Heart left ventricle (tissue), 16 donors: ENCODE results near the gene B4GALNT4. TPM values are rescaled to one million over a fixed set of nuclear protein-coding genes. Genes with fewer than 3 reads are reported as not detected.
A peak's percentile ranks its signal among the peaks of the same experiment; 100 is the strongest.

Source experiments
- ATAC-seq, 4 donors: fragments of 200-7000 bp; cut with Tn5 transposase; one replicate each; pipeline ENCODE4 v1.9.1; 2020 to 2022; ENCODE audit warnings: moderate library complexity in 4 of 4, mild to moderate bottlenecking in 3 of 4, moderate number of reproducible peaks in 1 of 4
- DNase-seq, 5 donors: peaks; one replicate each; pipeline ENCODE4 v3.0.0-alpha.2; 2020
- H3K27ac ChIP-seq, 12 donors: fragments of 200-600 bp; sonication (generic) in 4 of 12; one replicate each; pipeline versions ENCODE4 v1.5.0 to v1.8.0; 2016 to 2022; ENCODE audit warnings: mild to moderate bottlenecking in 2 of 12
- H3K27me3 ChIP-seq, 9 donors: fragments of 200-600 bp; sonication (generic) in 2 of 9; one replicate each; pipeline versions ENCODE4 v1.5.1 to v1.8.0; 2016 to 2022; ENCODE audit warnings: mild to moderate bottlenecking in 3 of 9
- H3K36me3 ChIP-seq, 9 donors: fragments of 200-600 bp; sonication (generic) in 2 of 9; one replicate each; pipeline versions ENCODE4 v1.5.0 to v1.8.0; 2018 to 2022; ENCODE audit warnings: mild to moderate bottlenecking in 2 of 9
- H3K4me1 ChIP-seq, 12 donors: fragments of 200-600 bp; sonication (generic) in 4 of 12; one replicate each; pipeline versions ENCODE4 v1.5.0 to v1.8.0; 2016 to 2022; ENCODE audit warnings: mild to moderate bottlenecking in 3 of 12
- H3K4me3 ChIP-seq, 12 donors: fragments of 200-600 bp; sonication (generic) in 4 of 12; one replicate each; pipeline versions ENCODE4 v1.5.0 to v1.8.0; 2017 to 2022; ENCODE audit warnings: mild to moderate bottlenecking in 9 of 12, moderate library complexity in 4 of 12
- H3K9me3 ChIP-seq, 12 donors: fragments of 200-600 bp; sonication (generic) in 4 of 12; one replicate each; pipeline versions ENCODE4 v1.5.0 to v1.8.0; 2016 to 2022; ENCODE audit warnings: mild to moderate bottlenecking in 1 of 12
- CTCF ChIP-seq, 12 donors: fragments of 200-600 bp; sonication (generic) in 4 of 12; IDR thresholded peaks; one replicate each; pipeline versions ENCODE4 v1.5.0 to v1.8.0; 2018 to 2022; ENCODE audit warnings: antibody characterized with exemption in 12 of 12, mild to moderate bottlenecking in 5 of 12
- POLR2A ChIP-seq, 2 donors: fragments of 450-650 bp; IDR thresholded peaks; one replicate each; pipeline ENCODE4 v1.6.1; 2017; ENCODE audit warnings: antibody characterized with exemption in 2 of 2, mild to moderate bottlenecking in 2 of 2, moderate library complexity in 2 of 2
- WGBS, 4 donors: extraction: QIAGEN DNeasy Blood & Tissue Kit in 2 of 4; methylation state at CpG; one replicate each; pipeline versions ENCODE4 v1.1.5 to v1.1.7; 2013 to 2018; 5-methylcytosine and 5-hydroxymethylcytosine counted together
- intact Hi-C, 10 donors: fragments of 100-400 bp; cut with DNase I; formaldehyde crosslinking; loops; one replicate each; pipeline versions ENCODE4 v1.11.1 to v1.14.2; 2022
- polyA plus RNA-seq, 2 donors: library from polyadenylated mRNA; stranded (reverse); fragments of 200-250 nt; gene quantifications; one replicate each; pipeline ENCODE4 v1.2.3, GENCODE V29; 2013
- total RNA-seq, 9 donors: library from RNA; depleted of rRNA in 2 of 9; stranded (reverse); fragments of >200 nt in 2 of 9; fragmentation: NEBNext Ultra II Directional in 3 of 9; extraction: Animal tissue kit (Norgen Biotek cat#: 25700) in 3 of 9; gene quantifications; one replicate each; pipeline versions ENCODE4 v1.1.0 to v1.2.4, GENCODE V29; 2016 to 2023
- donor health status: ischemic (EF 13 %, LVEDD 7.1; RV severe dilation, severe dysfunction).
- donor health status: healthy with polysubstance abuse.
- donor health status: DM: no; HTN: yes; CAD: no.
- donor health status: DM: no; HTN: no; CAD: no.
- donor health status: ischemic (EF 25% LVEDD 6.9; RV normal size, moderate dysfunction).
- donor health status: ischemic (EF 25% LVEDD 5.7; RV mildly dilated, moderate dysfunction).
- donor health status: healthy.
- donor health status: DM: yes; HTN: yes; CAD: no.
- donor health status: ischemic (EF 35%, LVEDD 5.7; RV mildly dilated, moderate dysfunction).
- donor health status: nonischemic (EF 11% LVEDD 7.7; RV severe dilation, severe dysfunction).
- donor health status: DM: yes; HTN: yes; CAD: no.
- donor health status: PGD.
- donor health status: ischemic (EF 29% LVEDD 5.4; RV normal size, mild dysfunction).
- donor health status: nonischemic (EF 23%, LVEDD 6.1; RV moderate dilation, normal function).

B4GALNT4 gene
- total and polyA plus RNA-seq, 11 donors: 0.28 to 1.9 (median 0.68) TPM; not detected in 2

- 50 to 61% (median 58%) methylated on average over 14 to 19 of the region's 19 CpGs for WGBS, 4 donors
- peak in 2 of 5 donors; percentile 22 to 26 for DNase-seq
- H3K27ac ChIP-seq: peak overlapping the region in 10 of 12 donors; percentile 76 to 97 (median 92)
- intact Hi-C loops: loop anchor here in 1 of 10 donors (2.0 to 5.0 kb wide), 2 partner anchors 31 to 110 kb away; partner anchors contain the start of gene IFITM2
- peak overlapping the region; percentile 48 to 80 (median 64) for H3K4me3 ChIP-seq
- peaks cover 0 to 31% (median 13%) of the 10 kb centered on the region in 12 donors for H3K4me1 ChIP-seq
- TF ChIP-seq POLR2A (IDR thresholded peaks at IDR 0.05): no peak
- TF ChIP-seq CTCF (IDR thresholded peaks at IDR 0.05): no peak
- ATAC-seq: no peak
- H3K36me3 ChIP-seq: no peaks in the 10 kb centered on the region
- no peaks in the 10 kb centered on the region for H3K9me3 ChIP-seq
- H3K27me3 ChIP-seq: peaks cover 4 to 67% (median 30%) of the 10 kb centered on the region in 9 donors
Measured at GRCh38 chr11:417652-418342, 48.5 kb downstream of the B4GALNT4 start.

GRCh38 chr11:418343-419247 is 49.3 kb downstream of the B4GALNT4 start:
- 84 to 90% (median 85%) methylated on average over 28 to 30 of the region's 30 CpGs for WGBS, 4 donors
- H3K9me3 ChIP-seq: no peaks in the 10 kb centered on the region
- H3K27me3 ChIP-seq: peaks cover 4 to 75% (median 30%) of the 10 kb centered on the region in 9 donors
- ATAC-seq: no peak
- H3K4me1 ChIP-seq: peaks cover 0 to 25% (median 13%) of the 10 kb centered on the region in 12 donors
- DNase-seq: peak in 2 of 5 donors; percentile 18 to 24
- no peak for TF ChIP-seq POLR2A (IDR thresholded peaks at IDR 0.05)
- no peak for TF ChIP-seq CTCF (IDR thresholded peaks at IDR 0.05)
- intact Hi-C loops: loop anchor here in 1 of 10 donors (5.0 kb wide), 1 partner anchor 111 kb away; the partner anchor contains the start of gene IFITM2
- H3K36me3 ChIP-seq: no peaks in the 10 kb centered on the region
- no peak overlapping the region for H3K27ac ChIP-seq
- no peak overlapping the region for H3K4me3 ChIP-seq

GRCh38 chr11:419248-420005 is 50.1 kb downstream of the B4GALNT4 start:
- Histone ChIP-seq H3K27ac (no peak overlapping the region), H3K4me1 (peaks cover 0 to 25% (median 13%) of the 10 kb centered on the region in 12 donors), H3K4me3 (no peak overlapping the region), H3K36me3 (no peaks in the 10 kb centered on the region), H3K9me3 (no peaks in the 10 kb centered on the region), H3K27me3 (peaks cover 4 to 83% (median 33%) of the 10 kb centered on the region in 9 donors)
- TF ChIP-seq POLR2A (IDR thresholded peaks at IDR 0.05) (no peak), CTCF (IDR thresholded peaks at IDR 0.05) (no peak)
- WGBS, 4 donors: 79 to 91% (median 83%) methylated on average over 12 to 20 of the region's 20 CpGs
- intact Hi-C loops: loop anchor here in 1 of 10 donors (5.0 kb wide), 1 partner anchor 112 kb away; the partner anchor contains the start of gene IFITM2
- ATAC-seq: no peak
- peak in 3 of 5 donors; percentile 5 to 22 (median 12) for DNase-seq
